HG03103 (cell line): ENCODE data around the gene SAMD8.
"Not testable (repeated sequence)": the region's sequence is repeated elsewhere in the genome, so short reads cannot be mapped to it uniquely, and the experiment has no call there.

ENCODE experiments used
- ATAC-seq: cut with Tn5 transposase; IDR thresholded peaks from one replicate; pipeline ENCODE4 v1.9.1; 2021; ENCODE audit warnings: low read depth; ENCODE audit not compliant: unreplicated experiment

The SAMD8 gene

DNA sequence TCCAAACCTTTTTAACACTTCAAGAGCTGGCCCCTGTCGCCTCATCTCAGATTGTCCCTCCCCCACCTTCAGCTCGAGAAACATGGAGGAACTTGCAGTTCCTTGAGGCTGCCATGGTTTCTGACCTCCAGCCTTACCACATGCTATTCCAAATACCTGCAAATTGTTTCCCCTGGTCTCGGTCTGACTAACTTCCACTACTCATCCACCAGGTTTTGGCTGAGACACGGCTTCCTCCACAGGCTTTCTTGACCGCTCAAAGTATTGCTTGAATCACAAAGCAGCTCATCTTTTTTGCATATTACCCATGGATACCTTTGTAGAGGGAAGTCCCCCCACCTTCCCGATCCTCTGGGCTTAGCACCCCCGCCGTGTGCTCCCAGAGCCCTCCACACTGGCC is 5.2 kb upstream of the SAMD8 start:
- ATAC-seq: no peak

DNA sequence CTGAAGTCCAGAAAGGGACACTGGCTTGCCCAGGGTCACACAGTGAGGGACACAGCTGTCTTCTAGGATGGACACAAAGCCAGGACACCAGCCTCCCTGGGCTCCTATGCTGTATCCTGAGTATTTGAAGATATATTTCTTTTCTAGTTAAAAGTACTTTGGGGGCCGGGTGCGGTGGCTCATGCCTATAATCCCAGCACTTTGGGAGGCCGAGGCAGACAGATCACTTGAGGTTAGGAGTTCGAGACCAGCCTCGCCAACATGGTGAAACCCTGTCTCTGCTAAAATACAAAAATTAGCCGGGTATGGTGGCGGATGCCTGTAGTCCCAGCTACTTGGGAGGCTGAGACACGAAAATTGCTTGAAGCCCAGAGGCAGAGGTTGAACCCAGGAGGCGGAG is 4.6 kb upstream of the SAMD8 start:
- not testable (repeated sequence) for ATAC-seq

DNA sequence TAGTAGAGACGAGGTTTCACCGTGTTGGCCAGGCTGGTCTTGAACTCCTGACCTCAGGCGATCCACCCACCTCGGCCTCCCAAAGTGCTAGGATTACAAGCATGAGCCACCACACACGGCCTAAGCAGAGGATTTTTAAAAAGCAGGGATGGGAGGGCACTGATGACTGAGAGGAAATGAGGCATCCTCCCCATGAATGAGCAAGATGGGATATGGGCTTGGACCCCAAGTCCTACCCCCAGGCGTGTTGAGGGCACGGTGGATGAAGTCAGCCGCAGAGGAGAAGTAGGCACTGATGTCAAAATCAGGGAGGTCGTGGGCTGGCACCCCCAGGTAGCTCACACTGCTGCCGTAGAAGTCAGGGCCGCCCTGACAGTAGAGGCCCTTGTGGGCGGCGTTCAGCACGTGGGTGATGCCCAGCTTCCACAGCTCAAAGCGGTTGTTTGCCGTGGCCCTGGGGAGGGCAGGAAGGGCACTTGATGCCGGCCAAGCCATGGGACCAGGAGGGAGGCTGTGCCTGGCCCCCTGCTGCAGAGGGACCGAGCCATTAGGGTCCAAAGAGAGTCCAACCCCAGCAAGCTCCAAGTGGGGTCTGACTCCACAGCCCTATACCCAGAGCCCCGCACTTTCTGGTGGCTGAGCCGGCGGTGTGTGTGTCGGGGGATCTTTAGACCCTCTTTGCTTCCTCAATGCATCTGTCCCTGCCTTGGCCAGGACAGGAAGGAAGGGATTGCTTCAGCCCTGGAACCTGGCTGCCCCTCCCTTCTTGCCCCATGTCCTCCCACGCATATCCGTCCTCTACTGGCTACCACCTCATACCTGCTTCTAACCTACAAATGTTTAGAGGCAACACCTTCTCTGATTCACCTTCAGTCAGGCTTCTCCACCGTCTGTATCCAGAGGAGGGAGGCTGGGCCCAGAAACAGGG is 3.4 kb upstream of the SAMD8 start:
- no peak for ATAC-seq

DNA sequence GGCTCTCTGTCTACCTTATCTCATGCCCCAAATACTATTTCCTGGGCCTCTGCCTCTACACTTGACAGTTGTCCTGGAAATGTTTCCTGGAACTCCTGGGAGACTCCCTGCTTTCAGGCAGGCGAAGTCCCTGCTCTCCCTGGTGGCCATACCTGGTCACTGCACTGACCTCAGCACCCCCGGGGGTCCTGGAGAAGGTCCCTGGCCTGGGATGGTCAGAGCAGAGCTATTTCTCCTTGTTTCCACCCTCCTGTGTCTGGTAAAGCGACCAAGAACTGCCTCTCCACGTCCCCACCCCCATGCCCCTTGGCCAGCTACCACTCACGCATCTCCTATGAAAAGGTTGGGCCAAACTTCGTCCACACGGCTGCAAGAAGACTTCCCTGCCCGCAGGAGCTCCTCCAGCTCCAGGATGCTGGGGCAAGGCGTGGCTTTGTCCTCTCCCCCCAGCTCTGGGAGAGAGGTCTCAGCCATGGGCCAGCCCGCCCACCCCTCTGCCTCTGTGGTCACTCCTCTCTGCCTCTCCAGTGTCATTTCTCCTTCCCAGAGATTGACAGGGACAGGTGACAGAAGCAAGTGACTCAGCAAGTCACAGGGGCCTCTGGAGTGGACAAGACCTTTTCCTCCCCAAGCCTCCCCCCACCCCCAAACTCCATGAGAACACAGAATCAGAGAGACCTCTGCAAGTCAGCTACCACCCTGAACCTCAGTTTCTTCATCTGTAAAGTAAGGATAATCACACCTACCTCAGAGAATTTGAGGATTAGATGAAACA is 2.6 kb upstream of the SAMD8 start:
- no peak for ATAC-seq

DNA sequence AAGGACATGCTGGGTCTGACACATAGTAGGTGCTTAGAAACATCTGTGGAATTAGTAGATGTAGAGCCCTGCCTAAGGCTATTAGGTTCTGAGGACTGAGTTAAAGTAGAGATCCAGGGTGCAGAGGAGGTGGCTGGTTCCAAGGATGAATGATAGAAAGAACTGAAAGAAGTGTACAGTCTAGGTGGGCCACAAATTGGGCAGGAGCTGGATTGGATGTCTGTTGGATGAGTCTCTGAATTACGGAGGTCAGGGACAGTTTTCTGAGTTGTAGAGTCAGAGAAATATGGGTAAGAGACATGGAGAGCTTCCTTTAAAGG is 2.0 kb upstream of the SAMD8 start:
- ATAC-seq: no peak

DNA sequence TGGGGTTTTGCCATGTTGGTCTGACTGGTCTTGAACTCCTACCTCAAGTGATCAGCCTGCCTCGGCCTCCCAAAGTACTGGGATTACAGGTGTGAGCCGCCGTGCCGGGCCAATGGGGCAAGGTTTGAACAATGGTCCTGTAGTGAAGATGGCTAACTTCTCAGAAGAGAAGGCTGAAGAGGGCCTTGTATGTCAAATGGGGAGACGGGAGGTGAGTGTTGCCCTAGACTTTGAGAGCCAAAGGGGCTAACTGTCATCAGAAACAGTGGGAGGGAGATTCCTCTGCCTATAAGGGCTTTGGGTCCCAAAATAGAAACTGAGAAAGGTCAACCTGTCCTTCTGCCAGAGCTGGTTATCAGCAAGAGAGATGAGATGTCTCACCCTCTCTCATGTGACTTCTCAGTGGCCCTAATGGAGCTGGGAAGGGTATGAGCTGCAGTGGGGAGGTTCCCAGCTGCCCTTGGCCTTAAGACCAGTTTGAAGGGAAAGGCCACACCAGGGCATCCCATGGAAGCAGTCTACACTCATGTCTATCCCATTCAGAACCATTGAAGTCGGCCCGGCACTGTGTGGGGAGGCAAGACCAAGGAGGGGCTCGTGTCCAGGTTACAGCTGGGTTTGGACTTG is 1.3 kb upstream of the SAMD8 start:
- ATAC-seq: no peak

DNA sequence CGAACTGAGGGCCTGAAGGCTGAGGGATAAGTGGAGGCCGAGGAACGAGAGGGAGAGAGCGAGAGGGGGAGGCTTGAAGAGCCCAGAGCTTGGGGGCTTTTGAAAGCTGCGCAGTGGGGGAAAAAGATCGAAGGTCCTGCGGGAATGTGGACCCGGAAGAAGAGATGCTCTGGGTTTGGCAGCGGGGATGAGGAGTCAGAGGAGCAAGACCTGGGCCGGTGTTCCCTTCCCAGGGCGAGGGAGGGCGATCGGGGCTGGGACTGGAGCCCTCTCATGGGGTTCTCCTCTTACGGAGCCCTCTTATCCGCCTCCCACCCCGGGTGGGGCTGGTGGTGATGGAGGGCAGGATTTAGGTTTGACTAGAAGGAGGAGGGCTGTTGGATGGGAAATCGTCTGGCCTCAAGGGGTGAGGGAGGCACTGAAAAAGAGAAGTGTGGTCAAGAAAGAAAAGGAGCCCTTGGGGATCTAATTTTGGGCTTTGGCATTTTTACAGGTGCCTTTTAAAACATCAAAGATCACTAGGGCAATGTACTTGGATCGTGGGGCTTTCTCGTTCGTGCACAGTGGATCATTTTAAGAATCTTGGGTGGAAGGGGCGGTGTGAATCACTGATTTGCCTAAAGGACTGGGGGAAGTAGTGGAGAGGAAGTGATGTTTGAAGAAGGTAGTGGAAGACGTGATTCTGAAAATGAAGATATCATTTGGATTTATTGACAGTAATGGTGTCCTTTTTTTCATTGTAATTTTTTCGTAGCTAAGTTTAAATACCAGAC is 637 bp downstream of the SAMD8 start:
- peak; percentile 25 for ATAC-seq

DNA sequence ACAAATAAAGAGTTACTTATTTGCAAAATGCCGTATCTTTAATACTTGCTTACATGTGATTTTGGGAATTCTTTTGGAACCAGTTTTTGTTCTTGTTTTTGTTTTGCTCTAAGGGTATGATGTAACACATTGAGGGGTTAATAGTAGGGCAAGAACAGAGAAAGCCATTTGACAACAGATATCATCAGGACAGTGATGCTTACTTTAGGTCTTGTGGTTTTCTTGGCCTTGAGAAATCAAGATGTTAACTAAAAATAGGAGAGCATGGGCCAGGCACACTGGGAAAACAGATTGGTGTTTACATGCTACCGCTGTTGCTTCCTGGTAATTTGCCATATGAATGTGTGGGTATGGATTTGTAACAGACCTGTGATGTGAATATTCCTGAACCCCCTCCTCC is 3.7 kb downstream of the SAMD8 start:
- ATAC-seq: no peak

DNA sequence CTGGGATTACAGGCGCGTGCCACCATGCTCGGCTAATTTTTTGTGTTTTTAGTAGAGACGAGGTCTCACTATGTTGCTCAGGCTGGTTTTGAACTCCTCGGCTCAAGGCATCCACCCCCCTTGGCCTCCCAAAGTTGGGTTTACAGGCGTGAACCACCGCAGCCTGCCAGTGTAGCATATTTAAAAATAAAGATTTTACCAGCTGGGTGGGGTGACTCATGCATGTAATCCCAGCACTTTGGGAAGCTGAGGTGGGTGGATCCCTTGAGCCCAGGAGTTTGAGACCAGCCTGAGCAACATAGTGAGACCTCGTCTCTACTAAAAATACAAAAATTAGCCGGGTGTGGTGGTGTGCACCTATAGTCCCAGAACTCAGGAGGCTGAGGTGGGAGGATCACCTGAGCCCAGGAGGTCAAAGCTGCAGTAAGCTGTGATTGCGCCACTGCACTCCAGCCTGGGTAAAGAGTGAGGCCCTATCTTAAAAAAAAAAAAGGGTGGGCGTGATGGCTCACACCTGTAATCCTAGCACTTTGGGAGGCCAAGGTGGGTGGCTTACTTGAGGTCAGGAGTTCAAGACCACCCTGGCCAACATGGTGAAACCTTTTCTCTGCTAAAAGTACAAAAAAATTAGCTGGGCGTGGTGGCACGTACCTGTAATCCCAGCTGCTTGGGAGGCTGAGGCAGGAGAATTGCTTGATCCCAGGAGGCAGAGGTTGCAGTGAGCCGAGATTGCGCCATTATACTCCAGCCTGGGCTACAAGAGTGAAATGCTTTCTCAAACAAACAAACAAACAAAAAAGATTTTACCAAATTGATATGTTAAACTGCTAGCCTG is 5.7 kb downstream of the SAMD8 start:
- not testable (repeated sequence) for ATAC-seq

DNA sequence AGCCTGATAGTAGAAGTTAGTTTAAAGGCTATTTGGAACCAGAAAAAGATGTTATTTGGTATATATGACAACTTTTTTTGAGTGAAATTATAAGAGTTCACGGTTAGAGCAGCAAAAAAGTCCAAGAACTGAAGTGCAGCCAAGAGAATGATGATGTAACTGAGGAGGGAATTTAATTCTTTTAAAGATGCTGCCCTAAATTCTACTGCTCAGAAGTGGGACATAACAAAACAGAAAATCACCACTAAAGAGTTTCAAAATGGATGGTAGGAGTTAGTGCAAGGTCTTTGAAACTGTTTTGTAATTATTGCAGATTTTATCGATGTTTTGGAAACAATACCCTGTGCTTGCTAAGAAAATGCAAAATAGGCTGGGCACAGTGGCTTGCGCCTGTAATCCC is 6.5 kb downstream of the SAMD8 start:
- no peak for ATAC-seq

DNA sequence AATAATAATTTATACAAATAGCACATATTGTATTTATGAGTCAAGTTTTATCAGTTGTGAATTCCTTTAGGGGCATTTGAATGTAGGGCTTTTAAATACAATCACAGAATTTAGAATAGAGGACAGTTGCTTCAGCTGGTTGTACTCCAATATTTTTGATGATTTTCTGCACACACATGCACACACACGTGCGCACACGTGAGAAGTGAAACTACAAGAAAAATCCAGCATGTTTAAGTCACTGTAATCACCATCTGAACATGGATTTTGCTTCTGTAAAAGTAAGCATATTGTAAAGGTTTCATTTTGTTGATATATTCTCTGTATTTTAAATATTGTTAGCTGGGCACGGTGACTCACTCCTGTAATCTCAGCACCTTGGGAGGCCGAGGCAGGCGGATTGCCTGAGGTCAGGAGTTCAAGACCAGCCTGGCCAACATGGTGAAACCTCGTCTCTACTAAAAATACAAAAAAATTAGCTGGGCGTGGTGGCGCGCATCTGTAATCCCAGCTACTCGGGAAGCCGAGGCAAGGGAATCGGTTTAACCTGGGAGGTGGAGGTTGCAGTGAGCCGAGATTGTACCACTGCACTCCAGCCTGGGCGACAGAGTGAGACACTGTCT is 8.1 kb downstream of the SAMD8 start:
- ATAC-seq: not testable (repeated sequence)

DNA sequence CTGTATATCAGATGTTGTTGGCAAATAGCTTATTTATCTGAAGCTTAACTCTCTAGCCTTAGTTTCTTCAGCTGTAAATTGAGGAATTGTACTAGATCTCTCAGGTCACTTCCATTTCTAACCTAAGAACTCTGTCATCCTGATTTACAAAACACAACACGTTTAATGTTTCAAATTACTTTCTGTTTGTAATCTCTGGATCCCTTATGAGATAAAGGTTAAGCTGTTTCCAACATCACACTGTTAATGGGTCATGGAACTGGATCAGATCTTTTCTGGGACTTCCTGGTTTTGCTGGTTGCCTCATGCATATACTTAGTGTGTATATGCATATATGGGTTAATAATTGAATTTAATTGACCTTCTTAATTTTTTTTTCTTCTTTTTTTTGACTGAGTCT is 9.9 kb downstream of the SAMD8 start:
- no peak for ATAC-seq

DNA sequence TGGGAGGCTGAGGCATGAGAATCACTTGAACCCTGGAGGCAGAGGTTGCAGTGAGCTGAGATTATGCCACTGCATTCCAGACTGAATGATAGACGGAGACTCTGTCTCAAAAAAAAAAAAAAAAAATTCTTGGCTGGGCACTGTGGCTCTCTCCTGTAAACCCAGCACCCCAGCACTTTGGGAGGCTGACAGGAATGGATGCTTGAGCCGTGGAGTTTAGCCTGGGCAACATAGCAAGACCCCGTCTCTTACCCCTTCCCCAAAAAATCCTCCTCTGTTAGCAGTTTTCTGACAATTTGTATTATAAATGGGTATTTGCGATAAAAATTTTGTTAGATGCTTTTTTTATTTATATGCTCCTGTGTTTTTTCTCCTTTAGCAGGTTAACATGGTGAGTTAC is 11.0 kb downstream of the SAMD8 start:
- ATAC-seq: no peak

DNA sequence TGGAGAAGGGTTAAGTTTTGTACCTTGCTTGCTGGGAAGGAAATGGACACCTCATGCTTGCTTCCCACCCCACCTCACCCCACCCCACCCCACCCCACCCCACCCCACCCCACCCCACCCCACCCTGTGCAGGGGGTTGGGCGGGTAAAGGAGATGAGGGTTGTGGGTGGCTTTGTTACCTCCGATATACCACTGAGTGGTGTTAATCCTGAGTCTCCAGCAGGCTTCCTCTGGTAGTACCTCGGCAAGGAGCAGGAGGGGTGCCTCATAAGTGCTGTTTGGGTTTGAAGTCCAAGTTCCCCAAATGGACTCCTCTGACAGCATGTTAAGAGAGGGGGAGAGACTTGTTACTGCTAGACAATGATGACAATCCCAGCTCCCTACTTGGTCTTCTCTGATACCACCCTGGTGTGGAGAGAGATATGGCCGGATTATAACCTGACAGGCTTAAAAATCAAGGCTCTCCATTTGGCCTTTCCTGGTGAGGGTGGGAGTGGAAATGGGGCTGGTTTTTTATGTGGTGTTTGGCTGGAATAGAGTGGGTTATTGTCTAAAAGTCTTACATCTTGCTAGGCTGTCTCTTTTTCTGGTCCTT is 11.7 kb downstream of the SAMD8 start:
- ATAC-seq: no peak

DNA sequence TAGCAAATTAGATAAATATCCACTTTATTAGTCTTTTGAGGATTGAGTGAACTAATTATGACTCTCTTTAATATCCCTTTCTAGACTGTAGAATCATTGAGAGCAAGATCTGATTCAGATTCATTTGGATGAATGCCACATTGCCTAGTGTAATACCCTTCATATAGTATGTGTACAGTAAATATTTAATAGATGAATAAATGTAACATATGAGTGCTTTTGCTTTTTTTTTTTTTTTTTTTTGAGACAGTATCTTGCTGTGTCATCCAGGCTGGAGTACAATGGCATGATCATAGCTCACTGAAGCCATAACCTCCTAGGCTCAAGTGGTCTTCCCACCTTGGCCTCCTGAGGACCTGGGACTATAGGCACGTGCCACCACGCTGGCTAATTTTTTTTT is 14.8 kb downstream of the SAMD8 start:
- ATAC-seq: no peak

DNA sequence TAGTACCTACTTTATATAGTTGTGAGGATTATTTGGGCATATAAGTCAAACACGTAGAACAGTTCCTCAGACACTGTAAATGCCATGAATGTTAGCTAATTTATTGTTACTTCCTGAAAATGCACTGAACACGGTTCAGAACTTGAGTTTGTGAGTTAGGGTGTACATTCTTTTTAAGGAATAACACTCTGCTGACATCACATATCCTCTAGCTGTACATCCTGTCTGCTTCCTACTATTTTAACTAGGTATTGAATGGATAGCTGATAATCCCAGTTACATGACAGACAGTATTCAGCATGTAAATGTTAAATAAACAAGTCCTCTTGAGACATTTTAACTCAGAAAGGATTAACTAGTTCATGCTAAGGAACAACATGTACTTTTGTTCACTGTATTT is 16.0 kb downstream of the SAMD8 start:
- no peak for ATAC-seq

DNA sequence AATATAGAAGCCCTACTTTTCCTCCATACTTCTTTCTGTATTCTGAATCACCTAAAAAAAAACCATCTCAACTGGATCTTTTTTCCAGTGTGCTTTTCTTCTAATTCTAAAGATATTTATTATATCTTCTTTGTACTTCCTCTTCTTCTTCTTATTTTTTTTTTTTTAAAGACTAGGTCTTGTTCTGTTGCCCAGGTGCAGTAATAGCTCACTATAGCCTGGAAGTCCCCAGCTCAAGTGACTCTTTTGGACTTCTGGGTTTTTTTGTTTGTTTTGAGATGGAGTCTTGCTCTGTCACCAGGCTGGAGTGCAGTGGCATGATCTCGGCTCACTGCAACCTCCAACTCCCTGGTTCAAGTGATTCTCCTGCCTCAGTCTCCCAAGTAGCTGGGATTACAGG is 17.5 kb downstream of the SAMD8 start:
- not testable (repeated sequence) for ATAC-seq

DNA sequence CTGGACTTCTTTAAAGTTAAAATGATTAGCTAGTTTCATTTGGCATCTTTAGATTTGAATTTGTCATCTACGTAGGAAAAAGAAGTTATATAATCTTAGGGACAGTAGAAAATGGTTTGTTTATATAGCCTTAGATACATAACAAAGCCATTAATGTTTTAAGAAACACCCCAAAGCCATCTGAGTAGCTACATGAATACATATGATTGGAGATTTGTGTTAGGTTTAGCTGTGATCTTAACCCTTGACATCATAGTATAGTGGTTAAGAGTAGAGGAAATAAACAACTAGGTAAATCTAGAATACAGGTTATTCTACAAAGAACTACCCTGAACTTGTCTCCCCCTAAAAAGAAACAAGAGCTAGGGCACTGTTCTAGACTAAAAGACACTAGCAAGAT is 18.1 kb downstream of the SAMD8 start:
- no peak for ATAC-seq

DNA sequence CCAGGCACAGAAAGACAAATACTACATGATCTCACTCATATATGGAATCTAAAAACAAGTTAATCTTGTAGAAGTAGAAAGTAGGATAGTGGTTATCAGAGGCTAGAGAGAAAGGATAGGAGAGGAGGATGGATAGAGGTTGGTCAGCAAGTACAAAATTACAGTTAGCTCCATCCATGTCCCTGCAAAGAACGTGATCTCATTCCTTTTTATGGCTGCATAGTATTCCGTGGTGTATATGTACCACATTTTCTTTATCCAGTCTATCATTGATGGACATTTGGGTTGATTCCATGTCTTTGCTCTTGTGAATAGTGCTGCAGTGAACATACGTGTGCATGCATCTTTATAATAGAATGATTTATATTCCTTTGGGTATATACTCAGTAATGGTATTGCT is 22.2 kb downstream of the SAMD8 start:
- ATAC-seq: not testable (repeated sequence)
